Stimulated activated CD4-positive, alpha-beta T cell treated with anti-CD3 and anti-CD28 coated beads, Interleukin-4, amount 100 ng/mL, for 4 hours (primary cell): Measurements from ENCODE around the gene IDE.
"Not testable (repeated sequence)": the region's sequence is repeated elsewhere in the genome, so short reads cannot be mapped to it uniquely, and the experiment has no call there.

Experiments
- DNase-seq, 2 experiments: peaks; one replicate each; pipeline ENCODE4 v3.0.0-alpha.2; 2020

Gene IDE

DNA sequence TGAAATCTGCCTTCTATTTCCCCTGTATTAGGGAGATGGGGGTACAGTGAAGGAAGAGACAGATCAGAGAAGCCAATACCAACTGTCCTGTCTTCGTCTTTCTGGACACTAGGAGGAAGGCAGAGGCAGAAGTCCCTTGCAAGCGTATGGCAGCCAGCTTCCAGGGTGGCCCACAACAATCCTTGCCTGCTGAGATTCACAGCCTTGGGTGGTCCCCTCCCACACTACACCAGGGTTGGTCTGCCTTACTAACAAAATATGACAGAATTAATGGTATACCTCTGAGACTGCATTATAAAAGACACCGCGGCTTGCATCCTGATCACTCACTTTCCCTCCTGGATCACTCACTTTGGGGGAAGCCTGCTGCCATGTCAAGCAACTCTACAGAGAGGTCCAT lies 90.4 kb downstream of the IDE start:
- DNase-seq: no peak

GRCh38 chr10:92480413-92480812 lies 93.5 kb downstream of the IDE start:
- no peak for DNase-seq

- DNase-seq: no peak
Measured at GRCh38 chr10:92479547-92479946, 94.3 kb downstream of the IDE start.

GRCh38 chr10:92478536-92478935 lies 95.4 kb downstream of the IDE start:
- no peak for DNase-seq

- DNase-seq: no peak
Measured at GRCh38 chr10:92475357-92475868, 98.5 kb downstream of the IDE start.

GRCh38 chr10:92470026-92470425 lies 103.9 kb downstream of the IDE start:
- no peak for DNase-seq

DNA sequence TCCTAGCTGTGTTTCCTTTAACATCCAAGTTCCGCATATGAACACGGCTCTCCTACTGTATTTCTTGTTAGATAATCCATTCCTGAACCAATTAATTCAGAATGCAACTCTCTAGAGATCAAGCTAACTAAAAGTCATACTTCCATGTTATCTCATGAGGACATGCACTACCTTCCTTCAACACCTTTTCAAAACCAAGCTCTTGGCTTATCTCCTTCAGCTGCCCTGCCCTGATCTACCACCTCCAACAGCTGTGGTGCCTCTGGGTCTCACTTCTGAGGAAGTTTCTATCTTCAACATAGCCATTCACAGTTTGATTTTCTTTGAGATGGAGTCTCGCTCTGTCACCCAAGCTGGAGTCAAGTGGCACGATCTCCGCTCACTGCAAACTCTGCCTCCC lies 109.5 kb downstream of the IDE start:
- no peak for DNase-seq

DNA sequence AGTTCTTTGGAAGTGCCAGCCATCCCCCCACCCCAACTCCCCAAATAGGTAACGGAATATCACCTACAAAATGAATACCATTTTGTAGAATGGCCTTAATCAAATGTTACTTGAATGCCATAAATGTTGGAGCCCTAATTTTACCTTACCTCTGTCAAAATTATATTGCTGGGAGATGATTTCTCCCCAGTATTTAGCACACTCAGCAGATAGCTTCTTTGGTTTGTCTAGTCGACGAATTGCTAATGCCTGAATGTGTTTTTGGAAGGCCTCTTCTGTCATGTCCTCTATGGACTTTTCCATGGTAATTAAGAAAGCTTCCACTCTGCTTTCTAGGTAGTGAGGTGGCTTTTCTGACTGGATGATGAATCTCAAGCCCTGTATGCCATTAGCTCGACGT lies 110.3 kb downstream of the IDE start:
- no peak for DNase-seq

DNA sequence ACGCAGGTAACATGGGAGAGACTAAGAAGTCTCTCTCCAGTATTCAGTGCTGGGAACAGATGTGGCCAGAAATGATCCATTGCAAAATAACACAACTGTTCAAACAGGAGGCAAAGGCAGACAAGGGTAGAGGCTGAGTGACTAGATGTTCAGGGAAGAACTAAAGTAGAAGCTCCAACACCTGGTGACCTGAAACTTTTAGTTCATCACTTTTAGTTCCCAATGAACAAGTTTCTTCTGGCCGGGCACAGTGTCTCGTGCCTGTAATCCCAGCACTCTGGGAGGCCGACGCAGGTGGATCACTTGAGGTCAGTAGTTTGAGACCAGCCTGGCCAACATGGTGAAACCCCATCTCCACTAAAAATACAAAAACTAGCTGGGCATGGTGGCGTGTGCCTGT lies 118.9 kb downstream of the IDE start:
- not testable (repeated sequence) for DNase-seq

- DNase-seq: no peak
Measured at GRCh38 chr10:92452313-92452712, 121.6 kb downstream of the IDE start.

DNA sequence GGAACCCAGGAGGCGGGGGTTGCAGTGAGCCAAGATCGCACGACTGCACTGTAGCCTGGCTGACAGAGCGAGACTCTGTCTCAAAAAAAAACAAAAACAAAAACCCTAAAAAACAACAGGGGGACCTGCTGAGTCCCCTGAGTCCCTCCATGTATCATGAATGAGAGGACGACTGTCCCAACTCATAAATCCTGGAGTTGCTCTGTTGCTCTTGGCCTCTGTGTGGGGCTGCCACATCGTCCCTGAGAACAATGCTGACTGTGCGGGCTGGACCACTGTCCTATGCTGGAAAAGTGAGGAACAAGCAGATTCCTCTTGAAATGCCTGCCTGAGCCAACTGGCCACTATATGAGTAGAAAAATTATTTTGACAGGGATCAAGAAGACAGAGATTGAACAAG lies 122.5 kb downstream of the IDE start:
- DNase-seq: no peak

DNA sequence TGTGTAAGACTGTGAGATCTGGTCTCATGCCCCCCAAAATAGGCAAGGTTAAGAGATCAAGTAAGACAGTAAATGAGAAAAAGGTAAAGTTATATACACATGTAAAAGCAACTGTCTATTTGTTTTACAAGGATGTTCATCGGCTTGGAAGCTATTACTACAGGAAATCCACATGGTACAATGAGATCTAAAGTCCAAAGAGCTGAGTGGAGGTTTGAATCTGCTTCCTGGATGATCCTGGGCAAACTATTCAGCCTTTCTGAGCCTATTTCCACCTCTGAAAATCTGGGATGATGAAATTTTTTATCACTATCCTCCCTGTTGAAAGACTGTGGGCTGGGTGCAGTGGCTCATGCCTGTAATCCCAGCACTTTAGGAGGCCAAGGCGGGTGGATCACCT lies 123.0 kb downstream of the IDE start:
- no peak for DNase-seq

DNA sequence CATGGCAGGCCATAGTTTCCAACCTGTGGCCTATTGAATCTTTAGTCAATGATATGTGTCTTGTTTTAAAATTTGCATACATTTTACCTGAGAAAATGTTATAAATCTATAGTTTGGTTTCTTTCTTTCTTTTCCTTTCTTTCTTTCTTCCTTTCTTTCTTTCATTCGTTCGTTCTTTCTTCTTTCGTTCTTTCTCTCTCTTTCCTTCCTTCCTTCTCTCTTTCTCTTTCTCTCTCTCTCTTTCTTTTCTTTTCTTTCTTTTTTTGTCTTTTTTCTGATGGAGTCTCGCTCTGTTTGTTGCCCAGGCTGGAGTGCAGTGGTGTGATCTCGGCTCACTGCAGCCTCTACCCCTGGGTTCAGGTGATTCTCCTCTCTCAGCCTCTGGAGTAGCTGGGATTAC lies 133.3 kb downstream of the IDE start:
- DNase-seq: no peak

DNA sequence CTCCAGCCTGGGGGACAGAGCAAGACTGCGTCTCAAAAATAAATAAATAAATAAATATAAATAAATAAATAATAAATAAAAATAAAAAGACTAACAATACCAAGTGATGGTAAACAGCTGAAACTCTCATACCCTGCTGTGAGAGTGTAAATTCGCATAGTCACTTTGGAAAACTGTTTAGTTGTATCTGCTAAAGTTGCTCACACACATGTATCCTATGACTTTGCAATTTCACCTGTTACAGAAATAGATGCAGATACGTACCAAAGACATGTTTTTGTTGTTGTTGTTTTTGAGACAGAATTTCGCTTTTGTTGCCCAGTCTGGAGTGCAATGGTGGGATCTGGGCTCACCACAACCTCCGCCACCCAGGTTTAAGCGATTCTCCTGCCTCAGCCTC lies 135.7 kb downstream of the IDE start:
- DNase-seq: no peak

GRCh38 chr10:92436611-92437010 lies 137.3 kb downstream of the IDE start:
- no peak for DNase-seq

GRCh38 chr10:92436065-92436464 lies 137.8 kb downstream of the IDE start:
- DNase-seq: not testable (repeated sequence)

DNA sequence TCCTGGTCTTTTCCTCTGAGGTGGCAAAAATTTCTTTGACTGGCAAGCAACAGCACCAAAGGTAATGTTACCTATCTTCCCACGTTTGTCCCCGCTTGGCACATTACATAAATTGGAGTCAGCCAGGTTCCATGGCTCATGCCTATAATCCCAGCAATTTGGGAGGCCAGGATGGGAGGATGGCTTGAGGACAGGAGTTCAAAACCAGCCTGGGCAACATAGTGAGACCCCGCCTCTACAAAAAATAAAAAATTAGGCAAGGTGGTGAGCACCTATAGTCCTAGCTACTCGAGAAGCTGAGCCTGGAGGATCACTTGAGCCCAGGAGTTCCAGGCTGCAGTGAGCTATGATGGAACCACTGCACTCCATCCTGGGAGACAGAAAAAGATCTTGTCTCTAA lies 139.5 kb downstream of the IDE start:
- DNase-seq: no peak

DNA sequence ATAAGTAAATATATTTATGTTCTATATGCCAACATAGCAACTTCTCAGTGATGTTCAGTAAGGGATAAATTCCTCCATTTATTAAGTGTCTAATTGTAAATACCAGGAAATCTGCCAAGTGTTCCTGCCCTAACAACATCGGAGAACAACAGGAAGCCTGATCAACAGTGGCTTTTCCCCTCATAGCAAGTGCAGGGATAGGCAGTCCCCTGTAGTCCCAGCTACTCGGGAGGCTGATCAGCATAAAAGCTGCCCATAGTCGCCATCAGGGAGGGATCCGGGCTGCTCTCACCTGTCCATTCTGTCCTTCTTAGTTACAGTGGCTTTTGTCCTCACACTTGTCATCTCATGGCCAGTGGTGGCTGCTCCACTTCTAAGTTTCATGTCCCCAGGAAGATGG lies 141.3 kb downstream of the IDE start:
- DNase-seq: no peak

DNA sequence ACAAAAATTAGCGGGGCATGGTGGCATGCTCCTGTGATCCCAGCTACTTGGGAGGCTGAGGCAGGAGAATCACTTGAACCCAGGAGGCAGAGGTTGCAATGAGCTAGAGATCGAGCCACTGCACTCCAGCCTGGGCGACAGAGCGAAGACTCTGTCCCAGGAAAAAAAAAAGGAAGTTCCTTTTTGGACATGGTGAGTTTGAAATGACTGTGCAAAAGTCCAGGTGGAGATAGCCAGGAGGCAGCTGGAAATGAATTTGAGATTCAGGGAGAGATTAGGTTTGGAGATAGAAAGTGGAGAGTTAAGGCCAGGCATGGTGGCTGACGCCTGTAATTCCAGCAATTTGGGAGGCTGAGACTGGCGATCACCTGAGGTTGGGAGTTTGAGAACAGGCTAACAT lies 143.8 kb downstream of the IDE start:
- DNase-seq: no peak

GRCh38 chr10:92421550-92421949 lies 152.3 kb downstream of the IDE start:
- no peak for DNase-seq

DNA sequence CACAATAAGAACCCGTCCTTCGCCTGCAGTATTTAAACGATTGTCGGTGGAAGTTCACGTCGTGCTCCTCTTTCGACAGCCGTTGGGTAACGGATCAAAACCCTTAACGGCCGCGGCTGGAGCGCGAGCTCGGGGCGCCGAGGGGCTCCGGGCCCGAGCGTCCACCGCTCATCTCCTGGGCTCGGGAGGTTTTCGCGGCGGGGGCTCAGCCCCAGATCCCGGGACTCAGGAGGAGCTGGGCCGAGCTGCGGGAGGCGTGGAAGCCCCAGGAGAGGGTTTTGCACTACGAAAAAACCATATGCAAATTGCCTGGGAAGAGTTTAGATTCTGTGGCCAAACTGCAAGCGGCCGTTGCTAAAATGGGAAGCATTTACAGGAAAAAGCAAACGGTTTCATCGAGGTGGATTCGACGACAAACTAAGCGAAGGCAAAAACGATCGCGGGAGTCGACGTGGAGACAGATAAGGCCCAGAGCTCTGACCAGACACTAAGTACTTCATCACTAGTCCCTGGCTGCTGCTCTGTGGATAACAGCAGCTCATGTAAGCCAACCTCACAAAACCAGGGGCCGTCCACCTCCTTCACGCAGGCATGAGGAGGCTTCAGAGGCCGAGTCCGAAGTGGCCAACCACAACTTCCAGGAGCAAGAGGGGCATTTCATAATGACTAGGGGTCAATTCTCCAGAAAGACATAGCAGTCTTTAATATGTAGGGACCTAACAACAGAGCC lies 153.2 kb downstream of the IDE start:
- no peak for DNase-seq

- no peak for DNase-seq
Measured at GRCh38 chr10:92419740-92420545, 153.9 kb downstream of the IDE start.

DNA sequence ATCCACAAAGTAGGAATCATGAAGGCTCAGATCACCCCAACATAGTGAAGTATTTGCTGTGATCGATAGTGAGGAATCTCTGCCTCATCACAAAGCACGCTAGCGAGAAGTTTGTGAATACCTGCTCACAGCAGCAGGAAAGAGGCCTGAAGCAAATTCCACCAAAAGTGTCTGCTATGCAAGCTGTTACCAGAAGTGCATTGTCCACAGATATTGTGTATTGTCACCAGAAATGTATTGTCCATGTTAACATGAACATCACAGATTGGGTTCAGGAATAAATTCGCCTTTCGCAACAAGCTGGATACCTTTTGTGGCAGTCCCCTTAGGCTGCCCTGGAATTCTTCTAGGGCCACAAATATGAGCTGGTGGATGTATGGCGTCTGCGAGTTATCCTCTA lies 155.0 kb downstream of the IDE start:
- DNase-seq: no peak

DNA sequence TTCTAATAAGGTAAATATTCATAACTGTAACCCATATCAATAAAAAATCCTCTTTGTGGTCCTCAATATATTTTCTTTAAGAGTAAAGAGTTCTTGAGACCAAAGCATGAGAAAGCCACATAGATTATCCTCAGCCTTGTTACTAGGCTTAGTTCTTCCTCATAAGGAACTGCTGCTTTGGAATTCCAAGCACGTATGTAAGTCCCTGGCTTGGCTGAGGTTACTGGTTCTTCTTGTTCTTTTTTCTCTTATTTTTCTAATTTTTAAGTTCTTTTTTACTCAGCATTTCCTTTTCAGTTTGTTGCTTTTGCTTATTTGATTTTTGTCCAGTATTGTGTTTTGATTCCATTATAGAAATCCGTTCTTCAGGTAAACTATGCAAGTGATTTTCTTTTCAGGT lies 155.7 kb downstream of the IDE start:
- DNase-seq: no peak
